ENCODE data around the gene TMPRSS3. TPM values are rescaled to one million over a fixed set of nuclear protein-coding genes. Genes with fewer than 3 reads are reported as not detected.

TMPRSS3 gene
- total RNA-seq, 1 donor from 2014 or later: not detected

GRCh38 chr21:42427809-42428419 is 32.1 kb upstream of the TMPRSS3 start:
- no peak for TF ChIP-seq CTCF (conservative IDR thresholded peaks at IDR 0.05)
- H3K4me1 Mint-ChIP-seq: no peaks in the 10 kb centered on the region
- no peak for DNase-seq (ENCODE audit: low read depth, low spot score)
- peaks cover 6% of the 10 kb centered on the region for H3K9me3 Mint-ChIP-seq
- no peak overlapping the region for H3K27ac Mint-ChIP-seq (ENCODE audit: unreplicated experiment)
- H3K27me3 Mint-ChIP-seq (ENCODE audit: low read depth): peaks cover 18% of the 10 kb centered on the region
- H3K4me3 Mint-ChIP-seq: no peak overlapping the region
- H3K36me3 Mint-ChIP-seq (ENCODE audit: low read depth): no peaks in the 10 kb centered on the region

- no peak overlapping the region for H3K27ac Mint-ChIP-seq (ENCODE audit: unreplicated experiment)
- H3K27me3 Mint-ChIP-seq (ENCODE audit: low read depth): peaks cover 17% of the 10 kb centered on the region
- no peaks in the 10 kb centered on the region for H3K36me3 Mint-ChIP-seq (ENCODE audit: low read depth)
- no peaks in the 10 kb centered on the region for H3K9me3 Mint-ChIP-seq
- no peak for TF ChIP-seq CTCF (conservative IDR thresholded peaks at IDR 0.05)
- DNase-seq (ENCODE audit: low read depth, low spot score): no peak
- no peak overlapping the region for H3K4me3 Mint-ChIP-seq
- no peaks in the 10 kb centered on the region for H3K4me1 Mint-ChIP-seq
Measured at GRCh38 chr21:42426876-42427480, 31.1 kb upstream of the TMPRSS3 start.

GRCh38 chr21:42426424-42426823 is 30.6 kb upstream of the TMPRSS3 start:
- no peak overlapping the region for H3K4me3 Mint-ChIP-seq
- DNase-seq (ENCODE audit: low read depth, low spot score): no peak
- no peaks in the 10 kb centered on the region for H3K4me1 Mint-ChIP-seq
- H3K27ac Mint-ChIP-seq (ENCODE audit: unreplicated experiment): no peak overlapping the region
- H3K9me3 Mint-ChIP-seq: no peaks in the 10 kb centered on the region
- TF ChIP-seq CTCF (conservative IDR thresholded peaks at IDR 0.05): no peak
- peaks cover 22% of the 10 kb centered on the region for H3K27me3 Mint-ChIP-seq (ENCODE audit: low read depth)
- no peaks in the 10 kb centered on the region for H3K36me3 Mint-ChIP-seq (ENCODE audit: low read depth)

- peaks cover 24% of the 10 kb centered on the region for H3K27me3 Mint-ChIP-seq (ENCODE audit: low read depth)
- H3K27ac Mint-ChIP-seq (ENCODE audit: unreplicated experiment): no peak overlapping the region
- no peaks in the 10 kb centered on the region for H3K9me3 Mint-ChIP-seq
- no peak for TF ChIP-seq CTCF (conservative IDR thresholded peaks at IDR 0.05)
- DNase-seq (ENCODE audit: low read depth, low spot score): no peak
- no peak overlapping the region for H3K4me3 Mint-ChIP-seq
- no peaks in the 10 kb centered on the region for H3K36me3 Mint-ChIP-seq (ENCODE audit: low read depth)
- no peaks in the 10 kb centered on the region for H3K4me1 Mint-ChIP-seq
Measured at GRCh38 chr21:42425591-42425990, 29.7 kb upstream of the TMPRSS3 start.

GRCh38 chr21:42424914-42425541 is 29.2 kb upstream of the TMPRSS3 start:
- H3K27ac Mint-ChIP-seq (ENCODE audit: unreplicated experiment): no peak overlapping the region
- DNase-seq (ENCODE audit: low read depth, low spot score): no peak
- no peak overlapping the region for H3K4me3 Mint-ChIP-seq
- no peaks in the 10 kb centered on the region for H3K4me1 Mint-ChIP-seq
- no peaks in the 10 kb centered on the region for H3K36me3 Mint-ChIP-seq (ENCODE audit: low read depth)
- TF ChIP-seq CTCF (conservative IDR thresholded peaks at IDR 0.05): no peak
- peaks cover 26% of the 10 kb centered on the region for H3K27me3 Mint-ChIP-seq (ENCODE audit: low read depth)
- H3K9me3 Mint-ChIP-seq: no peaks in the 10 kb centered on the region

Measured in neural crest cell (in vitro differentiated cells).